Right ventricle myocardium superior (tissue), 1 donor: Measurements from ENCODE around the gene TBX3. TPM values are rescaled to one million over a fixed set of nuclear protein-coding genes. Genes with fewer than 3 reads are reported as not detected.
A peak's percentile ranks its signal among the peaks of the same experiment; 100 is the strongest.

Experiments used
- ATAC-seq: fragments of 200-7000 bp; cut with Tn5 transposase; one replicate; pipeline ENCODE4 v1.9.1; 2020; ENCODE audit warnings: mild to moderate bottlenecking; ENCODE audit not compliant: poor library complexity
- DNase-seq: peaks from one replicate; pipeline ENCODE4 v3.0.0-alpha.2; 2020
- intact Hi-C: fragments of 100-400 bp; cut with DNase I; formaldehyde crosslinking; loops from one replicate; pipeline ENCODE4 v1.11.2; 2022
- total RNA-seq: library from RNA; stranded (reverse); fragmentation: NEBNext Ultra II Directional; extraction: Animal tissue kit (Norgen Biotek cat#: 25700); gene quantifications from one replicate; pipeline ENCODE4 v1.2.1, GENCODE V29; 2021
- donor health status: DM: no; HTN: yes; CAD: no; lungs with severe emphysema.

The TBX3 gene
- total RNA-seq, 1 donor from 2014 or later = 11.8 TPM

DNA sequence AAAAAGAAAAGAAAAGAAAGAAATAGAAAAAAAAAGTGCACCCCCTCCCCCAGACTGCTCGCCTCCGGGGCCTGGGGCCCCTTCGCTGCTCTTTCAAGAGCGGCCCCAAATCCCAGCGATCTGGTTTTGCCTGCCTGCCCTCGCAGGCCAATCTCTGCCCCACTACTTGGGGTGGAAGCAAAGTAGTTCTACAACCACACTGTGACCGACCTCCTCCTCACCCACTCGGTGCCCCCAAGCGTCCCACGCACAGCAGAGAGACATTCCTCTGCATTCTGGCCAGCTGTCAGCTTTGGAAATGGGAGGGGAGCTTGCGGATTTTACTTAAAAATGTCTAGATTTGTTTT, 2.4 kb upstream of the TBX3 start:
- intact Hi-C loops = no loop called here
- ATAC-seq (no peak), DNase-seq (no peak)

DNA sequence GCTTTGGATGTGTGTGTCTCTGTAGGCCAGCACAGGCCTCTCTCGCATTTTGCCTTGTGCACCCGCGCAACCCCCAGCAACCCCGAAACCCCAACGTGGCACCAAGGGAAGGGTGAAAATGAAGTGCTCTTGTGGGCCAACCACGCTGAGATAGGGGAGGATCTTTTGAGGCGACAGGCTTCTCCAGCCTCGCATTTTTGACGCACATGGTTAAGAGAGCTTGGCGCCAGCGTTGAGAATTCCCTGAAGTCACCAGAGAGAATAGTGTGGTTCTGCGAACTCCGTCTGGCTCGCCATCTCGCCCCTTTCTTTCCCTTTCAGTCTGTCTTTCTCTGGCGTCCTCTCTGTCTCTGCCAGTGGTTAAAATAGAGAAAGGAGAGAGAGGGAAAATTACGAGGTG, 1.9 kb upstream of the TBX3 start:
- no peak for DNase-seq
- no peak for ATAC-seq
- intact Hi-C loops = no loop called here

DNA sequence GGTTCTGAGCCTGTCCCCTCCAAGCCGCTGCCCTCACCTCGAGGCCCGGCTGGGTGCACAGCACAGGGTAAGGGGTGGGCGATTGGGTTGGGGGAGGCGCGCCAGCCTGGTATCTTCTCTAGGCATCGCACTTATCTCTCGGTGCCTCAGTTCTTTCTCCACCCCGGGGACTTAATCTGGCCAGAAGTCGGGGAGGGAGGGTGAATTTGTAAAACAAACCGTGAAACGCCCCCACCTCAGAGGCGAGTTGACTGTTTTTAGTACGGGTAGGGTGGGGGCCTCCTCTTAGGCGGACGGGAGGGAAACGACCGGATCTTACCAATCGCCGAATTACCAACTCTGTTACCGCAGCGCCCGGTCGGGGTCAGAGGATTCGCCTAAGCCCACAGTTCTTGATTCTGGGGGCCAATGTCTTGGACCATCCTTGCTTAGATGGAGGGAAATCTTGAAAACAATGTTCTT, 1.4 kb upstream of the TBX3 start:
- intact Hi-C loops = no loop called here
- no peak for ATAC-seq

DNA sequence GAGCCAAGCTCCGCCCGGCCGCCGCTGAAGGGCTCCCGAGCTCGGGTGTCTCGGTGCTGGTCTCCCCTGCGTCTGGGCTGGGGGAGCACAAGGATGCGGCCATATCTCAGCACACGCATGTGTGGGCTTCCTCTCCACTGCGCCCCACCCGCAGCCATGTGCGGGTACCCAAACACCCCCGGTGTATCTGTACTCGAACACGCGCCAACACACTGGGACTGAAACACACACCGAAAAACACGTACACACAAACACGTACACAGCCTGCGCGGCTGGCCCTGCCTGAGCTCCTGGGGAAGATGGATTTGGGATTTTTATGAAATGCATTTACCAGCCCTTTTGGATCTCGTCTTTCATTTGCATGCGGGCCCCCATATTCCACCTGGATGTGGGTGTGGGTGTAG, 897 bp upstream of the TBX3 start:
- ATAC-seq (no peak), DNase-seq (no peak)
- intact Hi-C loops = no loop called here

More for the DNA sequence above, 1.4 kb upstream of the TBX3 start:
- no peak for DNase-seq

DNA sequence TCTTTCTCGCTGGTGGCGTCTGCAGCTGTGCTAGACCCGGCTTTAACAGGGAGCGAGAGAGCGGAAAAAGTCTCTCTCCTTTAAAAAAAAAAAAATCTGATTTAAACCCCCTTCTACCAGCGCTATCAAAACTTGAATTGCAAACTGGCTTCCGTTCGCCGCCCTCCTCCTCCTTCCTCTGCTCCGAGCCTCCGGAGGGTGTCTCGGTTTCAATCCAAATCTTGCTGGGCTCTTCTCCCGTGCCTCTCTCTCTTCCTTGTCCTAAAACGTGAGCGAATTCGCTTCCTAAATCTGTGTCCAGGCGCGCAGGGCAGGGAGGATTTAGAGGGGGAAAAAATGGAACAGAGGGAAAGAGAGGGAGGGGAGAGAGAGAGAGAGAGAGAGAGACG, 272 bp downstream of the TBX3 start:
- DNase-seq (no peak), ATAC-seq (peak; percentile 23)
- intact Hi-C loops = no loop called here

DNA sequence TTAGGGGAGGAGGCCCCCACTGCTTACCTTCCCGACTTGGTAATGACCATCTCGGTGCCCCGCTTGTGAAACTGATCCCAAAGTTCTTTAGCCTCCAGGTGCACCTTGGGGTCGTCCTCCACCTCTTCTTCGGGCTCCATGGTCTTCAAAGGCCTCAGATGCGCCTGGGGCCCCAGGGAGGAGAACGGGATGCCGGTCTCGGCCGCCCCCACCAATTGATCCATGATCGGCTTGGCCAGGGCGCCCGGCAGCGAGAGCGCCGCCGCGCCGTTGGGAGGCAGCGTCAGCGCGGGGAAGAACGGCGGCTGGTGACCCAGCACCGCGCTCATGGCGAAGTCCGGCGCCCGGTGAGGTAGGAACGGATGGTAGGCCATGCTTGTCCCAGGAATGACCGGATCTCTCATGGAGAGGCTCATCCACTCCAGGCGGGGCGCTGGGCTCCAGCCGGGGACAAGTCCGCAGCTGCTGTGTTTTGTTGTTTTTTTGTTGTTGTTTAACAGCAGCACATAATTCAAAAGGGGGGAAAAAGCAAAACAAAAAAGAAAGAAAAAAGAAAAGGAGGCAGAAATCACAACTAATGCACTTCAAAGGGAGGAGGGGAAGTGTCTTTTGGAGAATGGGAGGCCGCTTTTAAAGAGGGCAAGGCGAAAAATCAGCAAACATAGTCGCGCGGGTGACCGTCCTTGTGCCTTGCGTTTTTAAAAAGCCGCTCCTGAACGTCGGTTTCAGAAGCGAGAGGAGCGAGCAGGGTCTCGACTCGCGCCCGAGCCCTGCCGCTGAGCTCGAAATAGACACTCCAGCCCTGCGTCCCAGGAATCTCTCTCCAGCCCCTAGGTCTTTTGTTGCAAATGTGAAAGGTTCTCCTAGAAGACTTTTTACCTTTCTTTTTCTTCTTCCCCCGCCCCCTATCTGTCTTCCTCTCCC, 928 bp downstream of the TBX3 start:
- peak; percentile 50 for ATAC-seq
- intact Hi-C loops = no loop called here
- DNase-seq = peak; percentile 56

DNA sequence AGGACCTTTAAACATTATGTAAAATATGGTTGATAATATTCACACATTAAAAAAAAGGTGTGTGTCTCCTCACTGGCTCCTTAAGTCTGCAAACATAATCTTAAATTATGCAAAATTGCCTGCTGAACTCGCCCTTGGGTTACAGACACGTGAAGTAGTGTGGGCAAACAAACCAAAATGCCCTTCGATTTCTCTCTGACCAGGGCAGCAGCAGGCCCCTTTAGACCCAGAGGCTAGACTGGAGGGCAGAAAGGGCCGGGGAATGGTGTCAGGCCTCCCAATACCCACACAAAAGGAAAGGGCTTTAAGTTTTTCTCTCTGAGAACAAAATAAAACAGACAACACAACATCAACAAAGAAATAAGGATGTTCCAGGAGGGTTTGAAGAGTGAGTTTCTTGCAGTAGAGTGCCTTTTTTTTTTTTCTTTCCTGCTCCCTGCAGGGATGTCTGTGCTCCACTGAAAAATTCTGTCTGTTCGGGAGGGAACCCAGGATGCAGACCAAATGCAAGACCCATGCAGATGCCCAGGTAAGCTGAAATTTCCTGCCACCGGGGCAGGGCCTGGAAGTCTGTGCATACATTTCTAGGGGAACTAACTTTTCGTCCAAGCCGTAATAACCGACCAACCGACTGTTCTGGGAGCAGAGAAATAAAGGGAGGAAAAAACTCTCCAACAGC, 1.7 kb downstream of the TBX3 start:
- ATAC-seq = no peak
- intact Hi-C loops = no loop called here
- DNase-seq = no peak

DNA sequence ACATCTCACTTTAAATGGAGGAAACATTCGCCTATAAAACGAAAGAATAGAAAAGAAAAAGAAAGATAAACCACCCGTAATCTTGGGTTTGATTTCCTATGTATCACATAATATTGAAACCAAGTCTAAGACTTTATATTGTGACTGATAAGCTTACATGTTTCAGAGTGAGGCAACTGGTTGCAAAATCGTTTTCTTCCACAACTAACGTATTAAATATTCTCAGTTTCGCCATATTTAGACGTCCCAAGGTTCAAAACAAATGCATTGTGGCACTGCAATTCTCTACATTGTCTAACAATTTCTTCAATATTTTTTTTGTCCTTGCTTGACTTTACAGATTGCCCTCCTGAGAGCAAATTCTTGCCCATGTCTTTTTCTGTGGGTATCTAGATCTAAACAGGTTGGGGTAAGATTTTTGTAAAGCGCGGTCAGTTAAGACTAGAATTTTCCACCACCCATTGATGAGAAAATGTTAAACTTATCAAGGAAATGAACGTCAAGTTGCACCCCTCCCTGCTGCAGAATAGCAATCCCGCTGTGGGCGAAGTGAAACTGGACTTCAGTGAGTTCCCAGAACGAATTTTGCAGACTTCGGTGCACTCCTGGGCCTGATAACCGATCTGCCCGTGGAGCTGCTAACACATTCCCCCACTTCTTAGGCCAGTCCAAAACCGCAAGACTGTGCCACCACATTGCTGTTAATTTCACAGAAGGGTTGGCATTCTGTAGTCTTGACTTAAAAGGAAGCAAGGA, 2.7 kb downstream of the TBX3 start:
- no peak for ATAC-seq
- intact Hi-C loops = no loop called here

GRCh38 chr12:114680604-114681069, 3.3 kb downstream of the TBX3 start:
- intact Hi-C loops = no loop called here
- ATAC-seq (no peak), DNase-seq (no peak)

More for the DNA sequence above, 2.7 kb downstream of the TBX3 start:
- DNase-seq = no peak

- ATAC-seq = no peak
These were observed 4.0 kb downstream of the TBX3 start for GRCh38 chr12:114679942-114680341.

GRCh38 chr12:114679452-114679875, 4.5 kb downstream of the TBX3 start:
- no peak for ATAC-seq
- intact Hi-C loops = loop anchor here (10.0 kb wide), 2 partner anchors 485 to 775 kb away; no protein-coding TSS in a partner anchor
- no peak for DNase-seq

More at GRCh38 chr12:114679942-114680341, 4.0 kb downstream of the TBX3 start:
- no peak for DNase-seq
- intact Hi-C loops = loop anchor here (10.0 kb wide), 2 partner anchors 485 to 775 kb away; no protein-coding TSS in a partner anchor

DNA sequence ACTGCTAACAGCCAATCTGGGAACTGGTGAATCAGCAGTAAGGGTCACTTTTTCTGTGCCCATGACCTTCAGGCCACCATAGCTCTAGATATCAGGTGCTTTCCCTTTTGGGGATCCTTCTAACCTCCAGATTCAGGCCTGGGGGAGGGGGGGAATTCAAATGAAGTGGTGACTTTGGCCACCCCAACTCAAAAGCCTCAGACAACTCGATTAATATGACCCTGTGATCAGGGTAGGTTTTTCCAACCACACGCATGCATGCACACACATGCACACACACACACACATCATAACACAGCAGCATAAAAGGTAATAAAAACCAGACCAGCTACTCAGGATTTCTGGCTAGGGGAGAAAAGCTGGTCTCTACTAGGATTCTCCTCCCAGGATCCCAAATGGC, 5.3 kb downstream of the TBX3 start:
- ATAC-seq (no peak), DNase-seq (no peak)
- intact Hi-C loops = loop anchor here (10.0 kb wide), 2 partner anchors 486 to 776 kb away; no protein-coding TSS in a partner anchor

DNA sequence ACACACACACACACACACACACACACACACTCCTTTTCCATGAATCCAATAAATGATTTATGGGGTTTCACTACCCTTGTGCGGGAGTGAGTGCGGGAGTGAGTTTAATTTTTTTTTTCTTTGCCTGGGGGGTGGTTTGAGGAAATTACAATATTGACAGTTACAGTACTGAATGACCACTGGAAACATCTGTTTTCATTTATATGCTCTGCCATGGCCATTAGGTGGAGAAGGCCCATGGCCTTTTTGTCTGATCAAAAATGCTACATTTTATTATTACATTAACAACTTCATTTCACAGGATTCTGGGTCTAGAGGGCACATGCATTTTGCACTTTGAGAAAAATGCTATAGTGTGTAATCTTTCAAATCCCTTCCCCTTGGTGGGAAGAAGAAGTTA, 5.9 kb downstream of the TBX3 start:
- intact Hi-C loops = loop anchor here (10.0 kb wide), 2 partner anchors 487 to 777 kb away; no protein-coding TSS in a partner anchor
- ATAC-seq = no peak
- DNase-seq = no peak

- no peak for DNase-seq
- ATAC-seq = no peak
- intact Hi-C loops = loop anchor here (10.0 kb wide), 2 partner anchors 489 to 779 kb away; no protein-coding TSS in a partner anchor
These were observed 7.7 kb downstream of the TBX3 start for GRCh38 chr12:114676142-114676741.

- no peak for ATAC-seq
- no peak for DNase-seq
- intact Hi-C loops = loop anchor here (10.0 kb wide), 2 partner anchors 490 to 780 kb away; no protein-coding TSS in a partner anchor
These were observed 9.5 kb downstream of the TBX3 start for GRCh38 chr12:114674251-114675047.

GRCh38 chr12:114673901-114674250, 10.1 kb downstream of the TBX3 start:
- DNase-seq = no peak

GRCh38 chr12:114673169-114673833, 10.7 kb downstream of the TBX3 start:
- DNase-seq (no peak), ATAC-seq (peak; percentile 37)
- intact Hi-C loops = loop anchor here (10.0 kb wide), 2 partner anchors 492 to 782 kb away; no protein-coding TSS in a partner anchor

More at GRCh38 chr12:114673901-114674250, 10.1 kb downstream of the TBX3 start:
- intact Hi-C loops = loop anchor here (10.0 kb wide), 2 partner anchors 491 to 781 kb away; no protein-coding TSS in a partner anchor
- no peak for ATAC-seq
